Measurements from ENCODE around the gene E2F1. TPM values are rescaled to one million over a fixed set of nuclear protein-coding genes. Genes with fewer than 3 reads are reported as not detected.
A peak's percentile ranks its signal among the peaks of the same experiment; 100 is the strongest.

Gene E2F1
- 1 to 10 TPM; 1.8 to 5.0 (median 2.9) TPM for total RNA-seq

- H3K9me3 ChIP-seq: no peaks in the 10 kb centered on the region
- DNase-seq (ENCODE audit: extremely low spot score): peak; percentile 98
- intact Hi-C loops (cut with DNase I): loop anchor here (5.0 kb wide), 1 partner anchor 46 kb away; the partner anchor contains the start of gene ZNF341
- H3K27ac ChIP-seq (replicated peaks in 1 of 4): peak within 1 kb of the TSS; percentile 45 to 73 (median 69)
- H3K36me3 ChIP-seq: no peaks in the 10 kb centered on the region
- H3K4me3 ChIP-seq: peak within 1 kb of the TSS; percentile 53 to 67 (median 55)
- H3K27me3 ChIP-seq: no peaks in the 10 kb centered on the region
- 20% methylated on average over 9 of the region's 101 CpGs for WGBS
- peaks cover 14 to 27% (median 23%) of the 10 kb centered on the region in 4 donors for H3K4me1 ChIP-seq
- TF ChIP-seq EP300 (IDR thresholded peaks at IDR 0.05): no peak
- peak; percentile 20 to 62 for TF ChIP-seq POLR2AphosphoS5 (IDR thresholded peaks at IDR 0.05)
- no peak for TF ChIP-seq POLR2A (IDR thresholded peaks at IDR 0.05; ENCODE audit: low read depth)
- peak; percentile 49 to 69 (median 60) for TF ChIP-seq CTCF (IDR thresholded peaks at IDR 0.05)
Measured at GRCh38 chr20:33686100-33686983, at the start of gene E2F1. Gene E2F1 (minus strand): TSS chr20:33686385. CDS start chr20:33686264, 121 bp downstream.

GRCh38 chr20:33733654-33734576, 47.7 kb upstream of the E2F1 start:
- no peaks in the 10 kb centered on the region for H3K27me3 ChIP-seq
- intact Hi-C loops (cut with DNase I): loop anchor here (5.0 kb wide), 1 partner anchor 47 kb away; the partner anchor contains the start of gene E2F1
- peaks cover 25 to 34% (median 30%) of the 10 kb centered on the region in 4 donors for H3K4me1 ChIP-seq
- no peaks in the 10 kb centered on the region for H3K36me3 ChIP-seq
- no peak for DNase-seq (ENCODE audit: extremely low spot score)
- no peak overlapping the region for H3K4me3 ChIP-seq
- H3K9me3 ChIP-seq: peaks cover 0 to 19% (median 13%) of the 10 kb centered on the region in 4 donors
- TF ChIP-seq CTCF (IDR thresholded peaks at IDR 0.05): no peak
- TF ChIP-seq POLR2AphosphoS5 (IDR thresholded peaks at IDR 0.05): peak in 1 of 2 donors; percentile 46
- peak overlapping the region; percentile 37 to 95 (median 90) for H3K27ac ChIP-seq (replicated peaks in 1 of 4)
- WGBS: 58% methylated on average over 6 of the region's 6 CpGs

- Histone ChIP-seq H3K27me3 (no peaks in the 10 kb centered on the region), H3K4me1 (peaks cover 25 to 34% (median 30%) of the 10 kb centered on the region in 4 donors), H3K9me3 (peaks cover 0 to 14% (median 10%) of the 10 kb centered on the region in 4 donors), H3K36me3 (no peaks in the 10 kb centered on the region), H3K4me3 (peak overlapping the region; percentile 62 to 85 (median 70)), H3K27ac (replicated peaks in 1 of 4) (peak overlapping the region; percentile 86 to 95 (median 93))
- TF ChIP-seq POLR2AphosphoS5 (IDR thresholded peaks at IDR 0.05) (peak in 1 of 2 donors; percentile 31), EP300 (IDR thresholded peaks at IDR 0.05) (no peak), CTCF (IDR thresholded peaks at IDR 0.05) (peak in 2 of 3 experiments; percentile 7 to 16), POLR2A (IDR thresholded peaks at IDR 0.05; ENCODE audit: low read depth) (no peak)
- WGBS: 2% methylated on average over 17 of the region's 68 CpGs
- intact Hi-C loops (cut with DNase I): loop anchor here (5.0 kb wide), 1 partner anchor 45 kb away; the partner anchor contains the start of gene E2F1
- peak; percentile 93 for DNase-seq (ENCODE audit: extremely low spot score)
Measured at GRCh38 chr20:33732166-33732970, 46.2 kb upstream of the E2F1 start.

- WGBS: 19% methylated on average over 10 of the region's 57 CpGs
- Histone ChIP-seq H3K27ac (replicated peaks in 1 of 4) (peak within 1 kb of the TSS; percentile 86 to 95 (median 93)), H3K4me3 (peak within 1 kb of the TSS; percentile 62 to 85 (median 70)), H3K36me3 (no peaks in the 10 kb centered on the region), H3K4me1 (peaks cover 25 to 34% (median 30%) of the 10 kb centered on the region in 4 donors), H3K27me3 (no peaks in the 10 kb centered on the region), H3K9me3 (peaks cover 0 to 8% (median 4%) of the 10 kb centered on the region in 4 donors)
- peak; percentile 95 for DNase-seq (ENCODE audit: extremely low spot score)
- intact Hi-C loops (cut with DNase I): loop anchor here (5.0 kb wide), 1 partner anchor 44 kb away; the partner anchor contains the start of gene E2F1
- TF ChIP-seq POLR2A (IDR thresholded peaks at IDR 0.05; ENCODE audit: low read depth): no peak
- TF ChIP-seq CTCF (IDR thresholded peaks at IDR 0.05): peak; percentile 83 to 93 (median 86)
- no peak for TF ChIP-seq EP300 (IDR thresholded peaks at IDR 0.05)
- TF ChIP-seq POLR2AphosphoS5 (IDR thresholded peaks at IDR 0.05): peak; percentile 57 to 59
Measured at GRCh38 chr20:33731693-33732165, 45.5 kb upstream of the E2F1 start, which contains the start of gene ZNF341. Gene ZNF341 (plus strand): TSS chr20:33731996. CDS start chr20:33732022, 26 bp downstream.

Measured in esophagus muscularis mucosa (tissue), 4 donors.